ENCODE data around the gene MTA1. TPM values are rescaled to one million over a fixed set of nuclear protein-coding genes. Genes with fewer than 3 reads are reported as not detected.

MTA1 gene
- total RNA-seq, 2 experiments from 2014 or later: 107 to 113 TPM

GRCh38 chr14:105478398-105479251, 59.0 kb downstream of the MTA1 start:
- intact Hi-C loops (cut with DNase I, micrococcal nuclease): no loop called here
- Mint-ChIP-seq H3K27ac (peak overlapping the region; percentile 97), H3K4me1 (ENCODE audit: low read depth) (peaks cover 49% of the 10 kb centered on the region)

GRCh38 chr14:105479431-105480158, 60.0 kb downstream of the MTA1 start:
- no peaks in the 10 kb centered on the region for H3K36me3 ChIP-seq (ENCODE audit: insufficient read depth, low read length)
- Mint-ChIP-seq H3K4me3 (peak overlapping the region; percentile 84), H3K36me3 (ENCODE audit: low read depth) (peaks cover 8% of the 10 kb centered on the region), H3K9me3 (no peaks in the 10 kb centered on the region), H3K27me3 (no peaks in the 10 kb centered on the region), H3K4me1 (ENCODE audit: low read depth) (peaks cover 50% of the 10 kb centered on the region), H3K27ac (peak overlapping the region; percentile 97)
- H3K4me3 ChIP-seq (ENCODE audit: low read length): no peak overlapping the region
- H3K27ac ChIP-seq (ENCODE audit: low read depth in 1 of 2, low read length in 2 of 2): peak overlapping the region in 1 of 2 donors; percentile 57
- H3K4me1 ChIP-seq (ENCODE audit: insufficient read depth, low read length): peaks cover 94% of the 10 kb centered on the region
- no peak for ATAC-seq (ENCODE audit: poor library complexity)
- peak in 4 of 14 experiments; percentile 20 to 66 (median 38) for DNase-seq
- H3K27me3 ChIP-seq (ENCODE audit: control insufficient read depth in 1 of 2, insufficient read depth in 2 of 2, low read length in 2 of 2): peaks cover 10% of the 10 kb centered on the region in 2 experiments
- TF ChIP-seq CTCF (IDR thresholded peaks at IDR 0.05): no peak
- H3K9me3 ChIP-seq (ENCODE audit: control insufficient read depth in 1 of 2, insufficient read depth in 1 of 2, low read length in 2 of 2): peaks cover 0 to 22% of the 10 kb centered on the region in 2 experiments
- POLR2A ChIA-PET: interaction anchor here (7.7 kb wide), 1 partner anchor 11 kb away, joined by 154 read pairs; the partner anchor contains the start of gene TEDC1
- CTCF ChIA-PET: interaction anchor here (3.1 kb wide), 1 partner anchor 12 kb away, joined by 155 read pairs; the partner anchor contains the start of gene TEDC1
- intact Hi-C loops (cut with DNase I, micrococcal nuclease): loop anchor here in 1 of 2 experiments (1.0 to 2.0 kb wide), 2 partner anchors 11 to 81 kb away; partner anchors contain the start of gene TEX22

More at GRCh38 chr14:105478398-105479251, 59.0 kb downstream of the MTA1 start:
- ATAC-seq (ENCODE audit: poor library complexity) (peak; percentile 2), DNase-seq (peak in 8 of 14 experiments; percentile 27 to 77 (median 50))
- H3K9me3 ChIP-seq (ENCODE audit: control insufficient read depth in 1 of 2, insufficient read depth in 1 of 2, low read length in 2 of 2): peaks cover 0 to 22% of the 10 kb centered on the region in 2 experiments
- H3K27ac ChIP-seq (ENCODE audit: low read depth in 1 of 2, low read length in 2 of 2): peak overlapping the region in 1 of 2 donors; percentile 59
- Mint-ChIP-seq H3K36me3 (ENCODE audit: low read depth) (peaks cover 6% of the 10 kb centered on the region), H3K4me3 (no peak overlapping the region), H3K9me3 (no peaks in the 10 kb centered on the region), H3K27me3 (no peaks in the 10 kb centered on the region)
- peaks cover 89% of the 10 kb centered on the region for H3K4me1 ChIP-seq (ENCODE audit: insufficient read depth, low read length)
- H3K27me3 ChIP-seq (ENCODE audit: control insufficient read depth in 1 of 2, insufficient read depth in 2 of 2, low read length in 2 of 2): peaks cover 10% of the 10 kb centered on the region in 2 experiments
- ChIA-PET POLR2A (interaction anchor here (7.7 kb wide), 1 partner anchor 12 kb away, joined by 154 read pairs; the partner anchor contains the start of gene TEDC1), CTCF (interaction anchor here (1.6 kb wide), 1 partner anchor 12 kb away, joined by 10 read pairs; the partner anchor contains the start of gene TEDC1)
- no peak for TF ChIP-seq CTCF (IDR thresholded peaks at IDR 0.05)
- H3K36me3 ChIP-seq (ENCODE audit: insufficient read depth, low read length): no peaks in the 10 kb centered on the region
- no peak overlapping the region for H3K4me3 ChIP-seq (ENCODE audit: low read length)

- Histone ChIP-seq H3K36me3 (ENCODE audit: insufficient read depth, low read length) (no peaks in the 10 kb centered on the region), H3K4me1 (ENCODE audit: insufficient read depth, low read length) (peaks cover 95% of the 10 kb centered on the region), H3K4me3 (ENCODE audit: low read length) (no peak overlapping the region), H3K9me3 (ENCODE audit: control insufficient read depth in 1 of 2, insufficient read depth in 1 of 2, low read length in 2 of 2) (peaks cover 0 to 22% of the 10 kb centered on the region in 2 experiments), H3K27ac (ENCODE audit: low read depth in 1 of 2, low read length in 2 of 2) (peak overlapping the region; percentile 34 to 57), H3K27me3 (ENCODE audit: control insufficient read depth in 1 of 2, insufficient read depth in 2 of 2, low read length in 2 of 2) (peaks cover 5 to 9% of the 10 kb centered on the region in 2 experiments)
- DNase-seq (no peak), ATAC-seq (ENCODE audit: poor library complexity) (no peak)
- no peaks in the 10 kb centered on the region for H3K9me3 Mint-ChIP-seq
- peak overlapping the region; percentile 97 for H3K27ac Mint-ChIP-seq
- no peaks in the 10 kb centered on the region for H3K27me3 Mint-ChIP-seq
- H3K36me3 Mint-ChIP-seq (ENCODE audit: low read depth): peaks cover 10% of the 10 kb centered on the region
- H3K4me3 Mint-ChIP-seq: peak overlapping the region; percentile 90
- no peak for TF ChIP-seq CTCF (IDR thresholded peaks at IDR 0.05)
- peaks cover 57% of the 10 kb centered on the region for H3K4me1 Mint-ChIP-seq (ENCODE audit: low read depth)
- ChIA-PET CTCF (interaction anchor here (0.7 to 3.1 kb wide), 10 partner anchors 9 to 179 kb away, joined by 3 to 155 read pairs (median 5); partner anchors contain the start of genes BRF1 and TEDC1), POLR2A (interaction anchor here (0.7 to 7.7 kb wide), 7 partner anchors 10 to 393 kb away, joined by 3 to 154 read pairs (median 3); partner anchors contain the start of genes BRF1, PACS2 and TEDC1)
- intact Hi-C loops (cut with DNase I, micrococcal nuclease): loop anchor here in 1 of 2 experiments (1.0 to 2.0 kb wide), 2 partner anchors 10 to 81 kb away; partner anchors contain the start of gene TEX22
Observed at GRCh38 chr14:105480199-105480746, 60.6 kb downstream of the MTA1 start.
